ENCODE results near the gene PAK4. TPM values are rescaled to one million over a fixed set of nuclear protein-coding genes. Genes with fewer than 3 reads are reported as not detected.

The PAK4 gene
- total RNA-seq, 2 experiments from 2014 or later = 14.6 to 18.4 TPM

- no peak for DNase-seq
- Mint-ChIP-seq H3K4me3 (no peak overlapping the region), H3K27me3 (no peaks in the 10 kb centered on the region), H3K27ac (no peak overlapping the region), H3K36me3 (no peaks in the 10 kb centered on the region), H3K9me3 (ENCODE audit: low read depth) (no peaks in the 10 kb centered on the region), H3K4me1 (peaks cover 17% of the 10 kb centered on the region)
- ATAC-seq = no peak
- CTCF ChIA-PET = no interaction called here
Observed at GRCh38 chr19:39160889-39161672, 35.5 kb downstream of the PAK4 start.

GRCh38 chr19:39162441-39163043, 37.0 kb downstream of the PAK4 start:
- CTCF ChIA-PET = interaction anchor here (0.5 to 2.3 kb wide), 4 partner anchors 53 to 205 kb away, joined by 3 to 7 read pairs (median 4); no protein-coding TSS in a partner anchor
- no peaks in the 10 kb centered on the region for H3K36me3 Mint-ChIP-seq
- DNase-seq (no peak), ATAC-seq (no peak)
- no peaks in the 10 kb centered on the region for H3K27me3 Mint-ChIP-seq
- no peak overlapping the region for H3K4me3 Mint-ChIP-seq
- peaks cover 12% of the 10 kb centered on the region for H3K4me1 Mint-ChIP-seq
- no peaks in the 10 kb centered on the region for H3K9me3 Mint-ChIP-seq (ENCODE audit: low read depth)
- no peak overlapping the region for H3K27ac Mint-ChIP-seq

GRCh38 chr19:39163621-39164020, 38.0 kb downstream of the PAK4 start:
- DNase-seq = no peak
- Mint-ChIP-seq H3K36me3 (no peaks in the 10 kb centered on the region), H3K9me3 (ENCODE audit: low read depth) (no peaks in the 10 kb centered on the region), H3K4me1 (peaks cover 9% of the 10 kb centered on the region), H3K4me3 (no peak overlapping the region), H3K27ac (no peak overlapping the region), H3K27me3 (no peaks in the 10 kb centered on the region)
- ATAC-seq = no peak
- CTCF ChIA-PET = interaction anchor here (1.5 to 2.3 kb wide), 2 partner anchors 54 to 112 kb away, joined by 4 to 7 read pairs; no protein-coding TSS in a partner anchor

- no peak for DNase-seq
- CTCF ChIA-PET = interaction anchor here (1.5 to 2.3 kb wide), 2 partner anchors 55 to 112 kb away, joined by 4 to 7 read pairs; no protein-coding TSS in a partner anchor
- ATAC-seq = no peak
- Mint-ChIP-seq H3K36me3 (no peaks in the 10 kb centered on the region), H3K4me3 (no peak overlapping the region), H3K4me1 (peaks cover 9% of the 10 kb centered on the region), H3K27ac (no peak overlapping the region), H3K9me3 (ENCODE audit: low read depth) (no peaks in the 10 kb centered on the region), H3K27me3 (no peaks in the 10 kb centered on the region)
Observed at GRCh38 chr19:39164289-39164688, 38.7 kb downstream of the PAK4 start.

- no peak for DNase-seq
- H3K4me1 Mint-ChIP-seq = peaks cover 5% of the 10 kb centered on the region
- no peak overlapping the region for H3K4me3 Mint-ChIP-seq
- H3K27ac Mint-ChIP-seq = no peak overlapping the region
- CTCF ChIA-PET = no interaction called here
- no peak for ATAC-seq
- H3K9me3 Mint-ChIP-seq (ENCODE audit: low read depth) = no peaks in the 10 kb centered on the region
- H3K36me3 Mint-ChIP-seq = no peaks in the 10 kb centered on the region
- no peaks in the 10 kb centered on the region for H3K27me3 Mint-ChIP-seq
Observed at GRCh38 chr19:39165857-39166256, 40.3 kb downstream of the PAK4 start.

- Mint-ChIP-seq H3K36me3 (no peaks in the 10 kb centered on the region), H3K9me3 (ENCODE audit: low read depth) (no peaks in the 10 kb centered on the region), H3K4me3 (no peak overlapping the region), H3K27me3 (no peaks in the 10 kb centered on the region), H3K27ac (no peak overlapping the region), H3K4me1 (peaks cover 5% of the 10 kb centered on the region)
- CTCF ChIA-PET = no interaction called here
- ATAC-seq (no peak), DNase-seq (no peak)
Observed at GRCh38 chr19:39166571-39167391, 41.2 kb downstream of the PAK4 start.

GRCh38 chr19:39167461-39168257, 42.1 kb downstream of the PAK4 start:
- ATAC-seq = no peak
- peaks cover 3% of the 10 kb centered on the region for H3K4me1 Mint-ChIP-seq
- CTCF ChIA-PET = no interaction called here
- H3K27me3 Mint-ChIP-seq = no peaks in the 10 kb centered on the region
- DNase-seq = no peak
- H3K36me3 Mint-ChIP-seq = no peaks in the 10 kb centered on the region
- H3K4me3 Mint-ChIP-seq = no peak overlapping the region
- H3K27ac Mint-ChIP-seq = no peak overlapping the region
- no peaks in the 10 kb centered on the region for H3K9me3 Mint-ChIP-seq (ENCODE audit: low read depth)

GRCh38 chr19:39168258-39169142, 42.9 kb downstream of the PAK4 start:
- no peak for ATAC-seq

GRCh38 chr19:39169143-39169810, 43.7 kb downstream of the PAK4 start:
- H3K27me3 Mint-ChIP-seq = no peaks in the 10 kb centered on the region
- DNase-seq (no peak), ATAC-seq (no peak)
- no peaks in the 10 kb centered on the region for H3K4me1 Mint-ChIP-seq
- H3K4me3 Mint-ChIP-seq = no peak overlapping the region
- H3K36me3 Mint-ChIP-seq = no peaks in the 10 kb centered on the region
- no peaks in the 10 kb centered on the region for H3K9me3 Mint-ChIP-seq (ENCODE audit: low read depth)
- CTCF ChIA-PET = no interaction called here
- H3K27ac Mint-ChIP-seq = no peak overlapping the region

More at GRCh38 chr19:39168258-39169142, 42.9 kb downstream of the PAK4 start:
- Mint-ChIP-seq H3K27ac (no peak overlapping the region), H3K36me3 (no peaks in the 10 kb centered on the region), H3K4me1 (no peaks in the 10 kb centered on the region), H3K4me3 (no peak overlapping the region), H3K27me3 (no peaks in the 10 kb centered on the region), H3K9me3 (ENCODE audit: low read depth) (no peaks in the 10 kb centered on the region)
- no peak for DNase-seq
- CTCF ChIA-PET = no interaction called here

- CTCF ChIA-PET = interaction anchor here (0.7 kb wide), 1 partner anchor 23 kb away, joined by 3 read pairs; no protein-coding TSS in a partner anchor
- Mint-ChIP-seq H3K4me3 (no peak overlapping the region), H3K4me1 (no peaks in the 10 kb centered on the region), H3K36me3 (no peaks in the 10 kb centered on the region), H3K27ac (no peak overlapping the region), H3K27me3 (no peaks in the 10 kb centered on the region), H3K9me3 (ENCODE audit: low read depth) (no peaks in the 10 kb centered on the region)
- no peak for ATAC-seq
- DNase-seq = no peak
Observed at GRCh38 chr19:39170386-39171231, 45.0 kb downstream of the PAK4 start.

Data from activated CD8-positive, alpha-beta memory T cell treated with anti-CD3 and anti-CD28 coated beads, Interleukin-2, amount 10 ng/mL, durations not matched to agents 7 days and 5 days (primary cell).